Activated naive CD4-positive, alpha-beta T cell treated with anti-CD3 and anti-CD28 coated beads, Interleukin-2, amount 10 ng/mL, durations not matched to agents 7 days and 5 days (primary cell): ENCODE measurements around the gene HEYL.

Experiments used
- CTCF ChIA-PET: fragments of 350-600 bp; sonication (Branson Sonifier 250); formaldehyde crosslinking; loops from one replicate; lab custom pipeline; 2021; ENCODE audit warnings: antibody characterized with exemption; lab: Charles Lee
- DNase-seq: peaks from one replicate; pipeline ENCODE4 v3.0.0-alpha.2; 2020
- H3K27ac Mint-ChIP-seq: one replicate; pipeline ENCODE4 v1.8.0; 2021; ENCODE audit warnings: mild to moderate bottlenecking, moderate library complexity, mixed read lengths
- H3K27me3 Mint-ChIP-seq: one replicate; pipeline ENCODE4 v1.8.0; 2021; ENCODE audit warnings: mild to moderate bottlenecking, mixed read lengths
- H3K36me3 Mint-ChIP-seq: one replicate; pipeline ENCODE4 v1.8.0; 2021; ENCODE audit warnings: mixed read lengths
- H3K4me1 Mint-ChIP-seq: one replicate; pipeline ENCODE4 v1.8.0; 2021; ENCODE audit warnings: mixed read lengths
- H3K4me3 Mint-ChIP-seq: one replicate; pipeline ENCODE4 v1.8.0; 2021; ENCODE audit warnings: mild to moderate bottlenecking, moderate library complexity, mixed read lengths
- H3K9me3 Mint-ChIP-seq: one replicate; pipeline ENCODE4 v1.8.0; 2021; ENCODE audit warnings: mixed read lengths

The HEYL gene

DNA sequence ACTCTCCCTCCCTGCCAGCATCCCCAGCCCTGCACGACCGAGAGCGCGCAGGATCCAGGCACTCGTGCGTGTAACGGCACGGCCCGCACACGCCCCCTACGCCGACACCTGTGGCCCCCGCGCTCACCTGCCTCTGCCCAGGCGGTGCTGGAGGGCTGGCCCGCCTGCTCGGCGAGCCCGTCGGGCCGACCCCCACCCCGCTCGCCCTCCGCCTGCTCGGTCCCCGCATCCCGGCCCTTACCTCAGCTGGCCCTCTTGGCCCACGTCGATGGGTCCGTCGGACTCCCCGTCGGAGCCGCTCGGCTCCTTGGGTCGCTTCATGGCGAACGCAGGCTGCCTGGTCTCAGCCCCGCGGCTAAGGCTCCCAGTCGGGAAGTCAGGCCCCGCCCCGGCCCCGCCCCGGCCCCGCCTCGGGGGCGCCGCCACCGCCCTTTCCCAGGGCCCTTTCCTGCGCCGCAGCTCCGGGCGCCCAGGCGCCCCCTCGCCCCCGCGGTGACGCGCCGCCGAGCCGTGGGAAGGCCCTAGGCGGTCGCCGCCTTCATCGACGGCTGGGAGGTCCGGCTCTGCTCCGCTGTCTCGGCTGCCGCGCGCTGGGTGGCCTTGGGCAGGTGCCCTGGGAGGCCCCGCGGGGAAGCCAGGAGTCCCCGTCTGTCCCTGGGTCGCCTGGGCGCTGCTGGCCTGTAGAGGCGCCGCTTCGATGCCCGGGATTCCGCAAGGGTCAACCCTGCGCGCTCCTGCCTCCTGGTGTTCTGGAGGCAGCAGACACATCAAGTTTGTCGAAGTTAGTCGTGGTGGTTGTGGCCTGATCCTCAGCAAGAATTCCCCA, at the start of gene HEYL:
Gene HEYL (minus strand): TSS at position 339 of the 826 bp plus-strand sequence. CDS start 18 bp downstream, at position 321.
- peaks cover 2% of the 10 kb centered on the region for H3K4me1 Mint-ChIP-seq
- no peaks in the 10 kb centered on the region for H3K36me3 Mint-ChIP-seq
- no peaks in the 10 kb centered on the region for H3K9me3 Mint-ChIP-seq
- peak within 1 kb of the TSS; percentile 57 for H3K4me3 Mint-ChIP-seq
- DNase-seq: peak; percentile 74
- CTCF ChIA-PET: interaction anchor here (0.7 to 1.8 kb wide), 3 partner anchors 8 to 45 kb away, joined by 3 to 4 read pairs (median 4); partner anchors contain the start of gene NT5C1A
- no peak within 1 kb of the TSS for H3K27ac Mint-ChIP-seq
- H3K27me3 Mint-ChIP-seq: peaks cover 67% of the 10 kb centered on the region

DNA sequence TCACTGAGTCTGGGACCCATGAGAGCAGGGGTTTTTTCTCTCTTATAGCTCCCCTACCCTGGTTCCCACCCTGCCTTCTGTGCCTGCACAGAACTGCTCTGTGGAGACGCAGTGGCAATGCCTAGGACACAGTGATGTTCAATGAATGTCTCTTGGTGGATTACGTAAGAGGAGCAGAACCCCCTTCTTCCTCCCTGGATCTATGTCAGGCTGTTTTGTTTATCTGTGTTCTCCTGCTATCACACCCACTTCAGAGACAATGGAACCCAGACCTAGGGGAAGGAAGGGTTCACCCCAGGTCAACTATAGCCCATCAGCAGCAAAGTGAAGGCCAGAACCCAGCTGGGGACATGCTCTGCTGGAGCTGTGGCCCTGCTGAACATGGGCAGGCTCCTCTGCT, 49.8 kb upstream of the HEYL start:
- H3K27me3 Mint-ChIP-seq: peaks cover 91% of the 10 kb centered on the region
- no peak overlapping the region for H3K27ac Mint-ChIP-seq
- DNase-seq: no peak
- peaks cover 2% of the 10 kb centered on the region for H3K36me3 Mint-ChIP-seq
- no peak overlapping the region for H3K4me3 Mint-ChIP-seq
- CTCF ChIA-PET: interaction anchor here (0.8 to 2.4 kb wide), 2 partner anchors 12 to 16 kb away, joined by 3 to 7 read pairs; no protein-coding TSS in a partner anchor
- H3K9me3 Mint-ChIP-seq: no peaks in the 10 kb centered on the region
- H3K4me1 Mint-ChIP-seq: peaks cover 35% of the 10 kb centered on the region

DNA sequence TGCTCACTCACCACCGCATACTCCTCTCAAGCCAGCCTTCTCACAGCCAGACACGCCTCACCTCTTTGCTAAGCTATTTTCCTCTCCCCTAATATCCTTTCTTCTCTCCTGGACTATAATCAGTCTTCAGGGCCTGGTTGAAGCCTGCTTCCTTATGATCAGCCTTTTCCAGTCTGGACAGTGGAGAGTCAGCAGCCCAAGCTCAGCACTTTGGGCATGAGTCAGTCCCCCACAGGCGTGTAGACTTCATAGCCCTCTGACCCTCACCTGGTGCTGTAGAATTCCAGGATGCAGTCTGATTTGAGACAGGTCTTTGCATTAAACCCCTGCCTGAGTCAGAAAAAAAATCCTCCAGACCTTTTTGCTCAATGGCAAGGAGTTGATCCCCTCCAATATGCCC, 49.3 kb upstream of the HEYL start:
- CTCF ChIA-PET: interaction anchor here (2.4 kb wide), 1 partner anchor 13 kb away, joined by 7 read pairs; no protein-coding TSS in a partner anchor
- Mint-ChIP-seq H3K4me3 (no peak overlapping the region), H3K27ac (no peak overlapping the region), H3K36me3 (peaks cover 2% of the 10 kb centered on the region), H3K27me3 (peaks cover 91% of the 10 kb centered on the region), H3K4me1 (peaks cover 38% of the 10 kb centered on the region), H3K9me3 (no peaks in the 10 kb centered on the region)
- DNase-seq: no peak

DNA sequence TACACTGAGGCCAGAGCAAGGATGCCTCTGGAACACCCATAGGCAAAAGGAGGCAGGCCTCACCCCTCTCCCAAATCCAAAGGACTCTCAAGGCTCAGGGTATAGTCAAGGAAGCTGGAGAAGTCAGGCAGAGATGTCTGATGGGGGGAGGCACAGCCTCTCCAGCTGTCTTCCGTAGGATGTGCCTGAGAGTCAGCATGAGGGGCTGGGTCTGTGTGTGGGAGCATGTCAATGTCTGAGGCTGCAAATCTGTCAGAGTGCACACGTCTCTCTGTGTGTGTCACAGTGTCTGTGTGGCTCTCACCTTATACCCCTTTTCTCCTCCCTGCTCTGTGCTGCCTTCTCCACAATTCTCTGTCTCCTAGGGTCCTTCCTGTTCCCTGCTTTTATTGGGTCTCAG, 47.8 kb upstream of the HEYL start:
- Mint-ChIP-seq H3K4me1 (peaks cover 33% of the 10 kb centered on the region), H3K9me3 (no peaks in the 10 kb centered on the region), H3K27me3 (peaks cover 92% of the 10 kb centered on the region), H3K4me3 (no peak overlapping the region), H3K36me3 (peaks cover 2% of the 10 kb centered on the region), H3K27ac (no peak overlapping the region)
- CTCF ChIA-PET: no interaction called here
- DNase-seq: no peak

DNA sequence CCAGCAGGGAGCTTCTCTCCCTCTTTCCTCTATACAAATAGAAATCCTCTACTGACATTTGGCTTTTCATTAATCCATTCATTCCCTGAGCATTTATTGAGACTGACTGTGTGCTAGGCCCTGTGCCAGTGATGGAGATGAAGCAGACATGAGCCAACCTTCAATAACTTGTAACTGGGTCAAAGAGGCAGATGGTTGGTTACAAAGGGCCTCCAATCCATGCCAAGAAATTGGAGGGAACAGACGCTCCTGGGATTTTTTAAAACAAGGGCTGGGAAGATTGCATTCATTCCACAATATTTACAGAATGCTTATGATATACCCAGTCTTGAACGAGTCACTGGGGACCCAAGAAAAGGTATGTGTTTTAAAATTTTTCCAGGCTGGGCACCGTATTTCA, 45.6 kb upstream of the HEYL start:
- Mint-ChIP-seq H3K36me3 (peaks cover 2% of the 10 kb centered on the region), H3K4me3 (no peak overlapping the region), H3K9me3 (no peaks in the 10 kb centered on the region), H3K27me3 (peaks cover 84% of the 10 kb centered on the region), H3K4me1 (peaks cover 30% of the 10 kb centered on the region), H3K27ac (no peak overlapping the region)
- no peak for DNase-seq
- CTCF ChIA-PET: interaction anchor here (1.5 kb wide), 1 partner anchor 15 kb away, joined by 3 read pairs; no protein-coding TSS in a partner anchor

DNA sequence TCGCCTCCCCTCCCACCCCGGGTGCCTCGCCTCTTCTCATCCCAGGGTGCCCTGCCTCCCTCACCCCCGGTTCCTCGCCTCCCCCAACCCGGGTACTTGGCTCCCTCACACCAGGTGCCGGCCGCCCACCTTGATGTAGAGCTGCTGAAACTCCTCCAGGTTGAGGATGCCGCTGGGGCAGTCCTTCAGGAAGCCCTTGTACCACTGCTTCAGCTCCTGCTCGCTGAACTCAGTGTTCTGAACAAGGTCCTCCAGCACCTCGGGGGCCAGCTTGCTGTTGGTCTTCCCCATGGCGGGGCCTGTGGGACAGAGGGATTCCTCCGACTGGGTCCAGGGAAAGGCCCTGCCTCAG, 44.8 kb upstream of the HEYL start:
- H3K36me3 Mint-ChIP-seq: peaks cover 2% of the 10 kb centered on the region
- H3K4me1 Mint-ChIP-seq: peaks cover 25% of the 10 kb centered on the region
- H3K4me3 Mint-ChIP-seq: no peak overlapping the region
- H3K27ac Mint-ChIP-seq: no peak overlapping the region
- CTCF ChIA-PET: interaction anchor here (1.5 kb wide), 1 partner anchor 14 kb away, joined by 3 read pairs; no protein-coding TSS in a partner anchor
- no peak for DNase-seq
- no peaks in the 10 kb centered on the region for H3K9me3 Mint-ChIP-seq
- H3K27me3 Mint-ChIP-seq: peaks cover 81% of the 10 kb centered on the region

DNA sequence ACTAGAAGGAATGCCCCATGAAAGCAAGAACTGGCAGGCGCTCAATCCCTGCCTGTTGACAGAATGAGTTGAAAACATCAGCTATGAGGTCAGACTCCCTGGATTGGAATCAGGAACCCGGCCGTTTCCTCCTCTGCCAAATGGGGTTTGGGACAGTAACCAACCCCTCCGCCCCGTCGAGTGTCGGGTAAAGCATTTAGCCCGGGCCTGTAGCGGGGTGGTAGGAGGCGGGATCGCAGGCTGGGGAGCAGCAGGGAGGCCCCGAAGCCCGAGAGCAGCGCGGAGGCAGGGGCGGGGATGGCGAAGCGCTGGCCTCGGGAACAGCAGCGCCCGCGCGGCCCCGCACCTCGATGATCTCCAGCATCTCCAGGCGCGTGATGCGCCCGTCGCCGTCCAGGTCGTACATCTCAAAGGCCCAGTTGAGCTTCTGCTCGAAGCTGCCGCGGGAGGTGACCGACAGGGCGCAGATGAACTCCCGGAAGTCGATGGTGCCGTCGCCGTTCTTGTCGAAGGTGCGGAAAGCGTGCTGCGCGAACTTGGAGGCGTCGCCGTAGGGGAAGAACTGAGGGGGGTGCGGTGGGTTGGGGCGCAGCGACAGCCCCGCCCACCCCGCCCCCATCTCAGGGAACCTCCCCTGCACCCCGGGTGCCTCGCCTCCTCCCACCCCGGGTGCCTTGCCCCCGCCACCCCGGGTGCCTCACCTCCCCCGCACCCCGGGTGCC, 44.3 kb upstream of the HEYL start:
- Mint-ChIP-seq H3K9me3 (no peaks in the 10 kb centered on the region), H3K4me1 (peaks cover 25% of the 10 kb centered on the region), H3K4me3 (peak overlapping the region; percentile 5), H3K36me3 (peaks cover 2% of the 10 kb centered on the region), H3K27me3 (peaks cover 79% of the 10 kb centered on the region), H3K27ac (no peak overlapping the region)
- DNase-seq: peak; percentile 67
- CTCF ChIA-PET: interaction anchor here (1.5 kb wide), 1 partner anchor 13 kb away, joined by 3 read pairs; no protein-coding TSS in a partner anchor

DNA sequence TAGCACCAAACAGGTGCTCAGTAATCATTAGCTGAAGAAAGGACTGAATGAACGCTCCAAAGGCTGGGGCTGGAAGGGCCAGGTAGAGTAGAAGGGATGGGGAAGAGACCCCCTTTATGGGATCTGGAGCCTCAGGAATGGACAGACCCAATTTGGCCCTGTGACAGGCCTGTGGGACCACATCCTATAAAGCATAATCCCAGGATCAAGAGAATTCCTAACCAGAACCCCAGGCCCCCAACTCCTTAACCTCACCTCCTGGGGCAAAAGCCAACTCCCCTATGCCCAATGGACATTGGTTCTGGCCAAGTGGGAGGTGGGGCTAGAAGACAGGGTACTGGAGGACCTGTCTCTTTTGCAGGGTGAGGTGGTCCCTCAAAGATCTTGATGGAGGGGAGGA, 42.6 kb upstream of the HEYL start:
- Mint-ChIP-seq H3K4me3 (no peak overlapping the region), H3K36me3 (peaks cover 2% of the 10 kb centered on the region), H3K9me3 (no peaks in the 10 kb centered on the region), H3K27ac (no peak overlapping the region), H3K4me1 (peaks cover 25% of the 10 kb centered on the region), H3K27me3 (peaks cover 61% of the 10 kb centered on the region)
- CTCF ChIA-PET: interaction anchor here (0.7 to 3.4 kb wide), 3 partner anchors 10 to 118 kb away, joined by 3 to 17 read pairs (median 12); partner anchors contain the start of gene NT5C1A
- DNase-seq: no peak

DNA sequence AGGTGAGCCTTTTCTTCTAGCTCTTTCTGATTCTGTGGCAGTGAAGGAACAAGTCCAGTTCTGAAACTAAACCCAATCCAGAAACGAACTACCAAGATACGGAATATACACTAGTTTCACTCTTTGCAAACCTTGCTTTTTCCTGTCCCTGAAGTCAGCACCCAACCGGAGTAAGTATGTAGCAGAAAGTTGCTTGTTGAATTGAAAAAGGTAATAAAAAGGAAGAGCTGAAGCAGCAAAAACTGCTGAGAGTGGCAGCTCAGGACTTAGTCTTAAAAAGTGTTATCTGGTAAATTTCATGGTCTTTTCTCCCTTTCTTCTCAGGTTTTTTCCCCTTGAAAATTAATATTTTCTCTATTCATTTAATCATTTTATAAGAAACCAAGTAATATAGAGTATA, 41.9 kb upstream of the HEYL start:
- Mint-ChIP-seq H3K36me3 (peaks cover 2% of the 10 kb centered on the region), H3K27ac (no peak overlapping the region), H3K27me3 (peaks cover 54% of the 10 kb centered on the region), H3K4me3 (no peak overlapping the region), H3K9me3 (no peaks in the 10 kb centered on the region), H3K4me1 (peaks cover 25% of the 10 kb centered on the region)
- CTCF ChIA-PET: interaction anchor here (0.7 to 3.4 kb wide), 3 partner anchors 9 to 118 kb away, joined by 3 to 17 read pairs (median 12); partner anchors contain the start of gene NT5C1A
- DNase-seq: no peak

DNA sequence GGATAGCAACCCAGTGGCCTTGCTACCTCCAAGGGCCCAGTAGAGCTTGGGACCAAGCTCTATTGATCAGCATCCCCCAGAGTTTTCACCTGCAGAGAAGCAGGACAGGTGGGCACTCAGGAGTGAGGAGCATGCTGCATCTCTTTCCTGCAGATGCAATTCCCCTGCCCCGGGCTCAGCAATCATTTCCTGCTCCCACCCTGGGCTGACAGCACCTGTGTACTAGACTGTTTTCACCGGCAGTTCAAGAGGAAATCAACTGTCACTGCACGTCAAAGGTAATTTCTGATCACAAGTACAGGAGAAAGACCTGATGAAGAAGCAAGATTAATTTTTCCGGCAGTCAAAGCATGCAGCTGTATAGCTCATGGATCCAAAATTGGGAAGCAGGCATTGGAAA, 41.3 kb upstream of the HEYL start:
- Mint-ChIP-seq H3K4me1 (peaks cover 25% of the 10 kb centered on the region), H3K27ac (peak overlapping the region; percentile 55), H3K9me3 (no peaks in the 10 kb centered on the region), H3K4me3 (no peak overlapping the region), H3K36me3 (peaks cover 2% of the 10 kb centered on the region), H3K27me3 (peaks cover 52% of the 10 kb centered on the region)
- CTCF ChIA-PET: interaction anchor here (2.3 to 3.4 kb wide), 2 partner anchors 9 to 23 kb away, joined by 12 to 17 read pairs; partner anchors contain the start of gene NT5C1A
- DNase-seq: no peak

DNA sequence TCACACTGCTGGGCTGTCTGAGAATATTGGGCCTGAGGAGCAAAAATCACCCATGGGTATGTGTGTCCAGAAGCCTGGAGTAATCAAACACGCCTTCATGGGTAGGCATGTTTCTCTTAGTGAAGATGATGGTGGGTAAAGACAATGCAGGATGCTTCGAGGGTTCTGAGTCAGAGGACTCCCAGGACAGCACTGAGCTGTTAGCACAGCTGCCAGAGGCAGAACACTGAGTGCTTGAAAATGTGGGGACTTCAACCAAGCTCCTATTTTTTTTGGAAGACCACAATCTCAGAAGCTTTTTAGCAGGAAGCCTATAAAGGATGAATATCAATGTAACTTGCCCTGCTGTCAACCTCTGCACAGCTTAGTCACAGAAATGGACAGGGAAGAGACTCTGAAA, 40.4 kb upstream of the HEYL start:
- Mint-ChIP-seq H3K27me3 (peaks cover 48% of the 10 kb centered on the region), H3K27ac (no peak overlapping the region), H3K9me3 (no peaks in the 10 kb centered on the region), H3K36me3 (no peaks in the 10 kb centered on the region), H3K4me3 (no peak overlapping the region), H3K4me1 (peaks cover 23% of the 10 kb centered on the region)
- no peak for DNase-seq
- CTCF ChIA-PET: interaction anchor here (1.5 to 3.4 kb wide), 2 partner anchors 11 to 22 kb away, joined by 3 to 17 read pairs; partner anchors contain the start of gene HPCAL4

DNA sequence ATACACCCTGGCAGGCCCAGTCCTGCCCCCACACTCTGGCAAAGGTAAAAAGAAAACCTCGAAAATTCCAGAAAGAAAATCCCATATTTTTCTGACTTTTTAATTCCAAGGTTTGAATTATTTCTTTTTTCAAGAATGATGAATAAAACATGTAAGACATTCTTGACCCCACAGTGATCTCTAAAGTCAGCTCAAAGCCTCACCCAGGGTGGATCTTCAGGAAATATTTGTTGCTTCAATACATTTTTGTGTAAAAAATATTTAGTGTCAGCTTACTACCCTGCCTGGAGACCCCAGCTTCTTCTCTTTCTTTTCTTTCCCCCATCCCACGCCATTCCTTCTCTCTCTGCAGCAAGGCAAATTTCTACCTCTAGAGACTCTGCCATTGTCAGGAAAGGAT, 39.4 kb upstream of the HEYL start:
- H3K27ac Mint-ChIP-seq: no peak overlapping the region
- peaks cover 19% of the 10 kb centered on the region for H3K4me1 Mint-ChIP-seq
- CTCF ChIA-PET: interaction anchor here (1.5 to 3.4 kb wide), 2 partner anchors 12 to 21 kb away, joined by 3 to 17 read pairs; partner anchors contain the start of gene HPCAL4
- no peaks in the 10 kb centered on the region for H3K36me3 Mint-ChIP-seq
- DNase-seq: no peak
- no peak overlapping the region for H3K4me3 Mint-ChIP-seq
- H3K9me3 Mint-ChIP-seq: no peaks in the 10 kb centered on the region
- H3K27me3 Mint-ChIP-seq: peaks cover 46% of the 10 kb centered on the region

DNA sequence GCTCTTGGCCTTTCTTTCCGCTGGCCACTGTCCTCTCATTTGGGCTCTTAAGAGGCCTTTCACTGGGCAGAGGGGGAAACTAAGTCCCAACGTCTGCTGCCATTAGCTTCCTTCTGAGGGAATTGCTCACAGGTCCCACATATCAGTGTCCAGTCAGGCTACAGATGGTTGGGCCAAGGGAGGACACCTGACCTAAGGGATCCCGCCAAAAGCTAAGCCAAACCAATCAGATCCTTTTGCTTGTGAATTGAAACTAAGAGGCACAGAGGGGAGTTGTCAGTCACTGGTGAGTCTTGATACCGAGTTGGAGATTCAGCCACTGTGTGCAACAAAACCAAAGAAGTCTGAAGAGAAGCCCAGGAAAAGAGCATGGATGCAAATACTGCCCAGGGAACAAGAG, 38.2 kb upstream of the HEYL start:
- no peak overlapping the region for H3K27ac Mint-ChIP-seq
- CTCF ChIA-PET: no interaction called here
- peaks cover 46% of the 10 kb centered on the region for H3K27me3 Mint-ChIP-seq
- H3K9me3 Mint-ChIP-seq: no peaks in the 10 kb centered on the region
- H3K4me3 Mint-ChIP-seq: no peak overlapping the region
- peaks cover 16% of the 10 kb centered on the region for H3K4me1 Mint-ChIP-seq
- no peak for DNase-seq
- no peaks in the 10 kb centered on the region for H3K36me3 Mint-ChIP-seq
